Nephron progenitor cell (in vitro differentiated cells): ENCODE data around the gene SV2C.

Experiments
- DNase-seq: peaks from one replicate; pipeline ENCODE4 v3.0.0; 2021
- H3K27ac Mint-ChIP-seq: 2 replicates; pipeline ENCODE4 v1.8.0; 2021; ENCODE audit warnings: mild to moderate bottlenecking, moderate library complexity, mixed read lengths
- H3K27me3 Mint-ChIP-seq: 2 replicates; pipeline ENCODE4 v1.8.0; 2021; ENCODE audit warnings: mild to moderate bottlenecking, low read depth, mixed read lengths; ENCODE audit not compliant: poor library complexity
- H3K36me3 Mint-ChIP-seq: 2 replicates; pipeline ENCODE4 v1.8.0; 2021; ENCODE audit warnings: low read depth, mixed read lengths
- H3K4me1 Mint-ChIP-seq: 2 replicates; pipeline ENCODE4 v1.8.0; 2021; ENCODE audit warnings: mixed read lengths
- H3K4me3 Mint-ChIP-seq: 2 replicates; pipeline ENCODE4 v1.8.0; 2021; ENCODE audit warnings: mild to moderate bottlenecking, moderate library complexity, mixed read lengths
- H3K9me3 Mint-ChIP-seq: 2 replicates; pipeline ENCODE4 v1.8.0; 2021; ENCODE audit warnings: mild to moderate bottlenecking, moderate library complexity, mixed read lengths
- CTCF ChIP-seq: fragments of 200-600 bp; sonication (generic); IDR thresholded peaks from 2 replicates; pipeline ENCODE4 v1.5.0; 2021; ENCODE audit warnings: antibody characterized with exemption

The SV2C gene

GRCh38 chr5:76251656-76252055, 168.5 kb downstream of the SV2C start:
- no peak overlapping the region for H3K4me3 Mint-ChIP-seq
- TF ChIP-seq CTCF: no peak
- no peak for DNase-seq
- no peak overlapping the region for H3K27ac Mint-ChIP-seq
- H3K36me3 Mint-ChIP-seq: no peaks in the 10 kb centered on the region
- H3K27me3 Mint-ChIP-seq: peaks cover 26% of the 10 kb centered on the region
- H3K4me1 Mint-ChIP-seq: peaks cover 17% of the 10 kb centered on the region
- H3K9me3 Mint-ChIP-seq: no peaks in the 10 kb centered on the region

GRCh38 chr5:76252437-76252836, 169.3 kb downstream of the SV2C start:
- Mint-ChIP-seq H3K4me3 (no peak overlapping the region), H3K4me1 (peaks cover 19% of the 10 kb centered on the region), H3K36me3 (no peaks in the 10 kb centered on the region), H3K27me3 (peaks cover 26% of the 10 kb centered on the region), H3K27ac (no peak overlapping the region), H3K9me3 (no peaks in the 10 kb centered on the region)
- no peak for DNase-seq
- no peak for TF ChIP-seq CTCF

- peak; percentile 74 for TF ChIP-seq CTCF
- DNase-seq: peak; percentile 61
- Mint-ChIP-seq H3K27me3 (peaks cover 15% of the 10 kb centered on the region), H3K4me3 (no peak overlapping the region), H3K9me3 (peaks cover 8% of the 10 kb centered on the region), H3K4me1 (peaks cover 19% of the 10 kb centered on the region), H3K27ac (no peak overlapping the region), H3K36me3 (no peaks in the 10 kb centered on the region)
These were observed 173.1 kb downstream of the SV2C start for GRCh38 chr5:76256116-76256889.

GRCh38 chr5:76257225-76257833, 174.1 kb downstream of the SV2C start:
- Mint-ChIP-seq H3K36me3 (peaks cover 3% of the 10 kb centered on the region), H3K9me3 (peaks cover 19% of the 10 kb centered on the region), H3K27me3 (peaks cover 6% of the 10 kb centered on the region), H3K4me1 (peaks cover 19% of the 10 kb centered on the region), H3K4me3 (no peak overlapping the region), H3K27ac (no peak overlapping the region)
- DNase-seq: no peak
- TF ChIP-seq CTCF: no peak

- peaks cover 24% of the 10 kb centered on the region for H3K9me3 Mint-ChIP-seq
- no peak for DNase-seq
- H3K27ac Mint-ChIP-seq: no peak overlapping the region
- peaks cover 19% of the 10 kb centered on the region for H3K4me1 Mint-ChIP-seq
- H3K27me3 Mint-ChIP-seq: peaks cover 5% of the 10 kb centered on the region
- TF ChIP-seq CTCF: no peak
- H3K4me3 Mint-ChIP-seq: no peak overlapping the region
- H3K36me3 Mint-ChIP-seq: peaks cover 9% of the 10 kb centered on the region
These were observed 174.7 kb downstream of the SV2C start for GRCh38 chr5:76257897-76258296.

- H3K4me1 Mint-ChIP-seq: peaks cover 28% of the 10 kb centered on the region
- no peak for TF ChIP-seq CTCF
- no peak overlapping the region for H3K4me3 Mint-ChIP-seq
- H3K9me3 Mint-ChIP-seq: peaks cover 41% of the 10 kb centered on the region
- DNase-seq: no peak
- no peak overlapping the region for H3K27ac Mint-ChIP-seq
- peaks cover 11% of the 10 kb centered on the region for H3K27me3 Mint-ChIP-seq
- peaks cover 21% of the 10 kb centered on the region for H3K36me3 Mint-ChIP-seq
These were observed 181.5 kb downstream of the SV2C start for GRCh38 chr5:76264681-76265080.
